Activated naive CD4-positive, alpha-beta T cell treated with anti-CD3 and anti-CD28 coated beads, Interleukin-2, amount 50 U/mL, for 16 hours (primary cell): ENCODE data around the gene IMPDH2.
"Not testable (repeated sequence)": the region's sequence is repeated elsewhere in the genome, so short reads cannot be mapped to it uniquely, and the experiment has no call there.

Source experiments
- DNase-seq: peaks from one replicate; pipeline ENCODE4 v3.0.0-alpha.2; 2020

The IMPDH2 gene

DNA sequence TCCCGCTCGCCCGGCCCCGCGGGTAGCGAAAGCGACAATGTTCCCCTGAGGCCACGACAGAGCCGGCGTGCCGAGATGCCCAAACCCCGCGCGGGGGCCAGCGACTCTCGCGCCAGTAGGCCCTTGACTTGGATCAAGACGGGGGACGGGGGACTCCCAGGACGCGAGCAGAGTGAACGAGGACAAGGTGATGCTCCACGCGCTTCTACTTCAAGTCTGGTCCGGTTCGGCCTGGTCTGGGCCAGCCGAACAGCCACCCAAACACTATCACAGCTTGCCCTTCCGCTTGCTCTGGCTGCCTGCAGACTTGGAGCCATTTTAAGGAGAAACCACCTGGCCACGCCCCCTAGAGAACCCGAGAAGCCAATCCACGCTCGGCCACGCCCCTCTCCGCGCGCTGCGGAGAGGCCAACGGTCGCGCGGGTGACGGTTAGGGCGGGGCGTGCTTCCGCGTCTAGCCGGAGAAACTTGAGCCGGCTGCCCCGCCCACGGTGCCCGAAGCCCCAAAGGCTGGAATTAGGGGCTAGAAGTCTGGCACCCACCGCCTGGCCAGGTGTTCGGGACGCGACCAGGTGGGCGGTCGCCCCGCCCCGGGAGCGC, 7.9 kb downstream of the IMPDH2 start:
- peak; percentile 99 for DNase-seq

DNA sequence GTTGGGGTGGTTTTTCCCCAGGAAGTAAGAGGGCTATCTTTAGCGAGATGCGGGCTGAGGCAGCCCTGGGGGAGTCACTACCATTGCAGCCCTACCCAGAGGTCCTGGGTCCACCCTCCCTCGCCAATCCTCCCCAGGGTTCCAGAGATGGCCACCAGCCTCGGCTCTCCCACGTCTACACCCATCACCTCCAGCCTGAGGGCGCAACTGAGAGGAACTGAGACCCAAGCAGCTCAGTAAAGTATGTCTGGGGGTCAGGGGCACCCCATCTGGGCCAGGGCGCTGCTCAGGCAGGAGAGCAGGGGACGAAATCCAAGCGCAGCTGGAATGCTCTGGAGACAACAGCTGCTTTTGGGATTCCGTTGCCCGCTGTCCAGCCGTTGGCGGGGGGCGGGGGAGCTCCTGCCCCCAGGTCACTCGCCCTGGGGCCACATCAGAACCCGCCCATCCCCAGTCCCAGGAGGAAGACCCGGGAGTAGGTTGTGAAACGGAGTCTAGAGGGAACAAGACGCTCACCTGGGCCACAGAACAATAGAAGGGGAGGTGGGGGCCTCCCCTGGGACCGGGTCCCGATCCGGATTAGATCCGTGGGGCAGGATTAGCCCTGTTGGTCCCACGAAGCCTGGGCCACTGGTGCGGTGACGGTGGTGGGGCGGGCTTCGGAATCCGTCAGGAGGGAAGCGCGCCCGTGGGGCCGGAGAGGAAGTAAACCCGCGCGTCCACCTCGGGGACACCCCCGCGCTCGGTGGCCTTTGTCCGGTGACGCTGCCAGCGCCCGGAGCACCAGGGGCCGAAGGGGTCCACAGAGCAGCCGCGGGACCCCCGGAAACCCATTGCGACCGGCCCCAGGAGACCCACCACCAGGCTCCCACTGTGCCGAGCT, 8.6 kb downstream of the IMPDH2 start:
- no peak for DNase-seq

DNA sequence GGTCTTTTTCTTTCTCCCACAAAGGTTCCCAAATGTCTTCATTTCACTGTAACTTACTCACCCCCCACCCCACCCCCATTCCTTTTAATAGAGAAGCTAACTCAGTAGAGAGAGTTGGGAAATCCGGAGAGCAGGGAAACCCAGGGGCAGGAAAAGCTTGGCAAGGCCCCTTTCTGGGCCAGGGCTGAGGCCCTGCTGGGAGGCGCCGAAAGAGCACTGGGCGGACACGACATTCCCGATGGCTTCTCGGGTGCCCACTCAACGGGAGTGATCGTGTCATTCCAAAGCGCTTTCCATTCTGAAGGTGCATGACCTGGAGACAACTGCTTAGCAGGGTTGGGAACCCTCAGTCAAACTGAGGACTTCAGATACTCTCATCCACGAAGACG, 9.3 kb downstream of the IMPDH2 start:
- no peak for DNase-seq

DNA sequence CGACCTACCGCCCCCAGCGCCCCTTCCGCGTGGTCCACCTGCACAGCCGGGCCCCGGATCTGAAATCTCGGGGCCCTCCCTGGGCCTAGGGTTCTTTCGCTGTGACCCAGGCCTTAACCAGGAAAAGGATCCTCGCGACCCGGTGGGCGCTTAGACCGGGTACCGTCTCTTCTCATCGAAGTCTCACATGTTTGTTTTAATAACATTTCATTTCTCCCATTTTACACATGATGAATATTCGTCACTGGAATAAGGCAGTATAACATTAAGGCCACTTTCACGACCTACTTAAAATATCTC, 10.5 kb downstream of the IMPDH2 start:
- DNase-seq: no peak

DNA sequence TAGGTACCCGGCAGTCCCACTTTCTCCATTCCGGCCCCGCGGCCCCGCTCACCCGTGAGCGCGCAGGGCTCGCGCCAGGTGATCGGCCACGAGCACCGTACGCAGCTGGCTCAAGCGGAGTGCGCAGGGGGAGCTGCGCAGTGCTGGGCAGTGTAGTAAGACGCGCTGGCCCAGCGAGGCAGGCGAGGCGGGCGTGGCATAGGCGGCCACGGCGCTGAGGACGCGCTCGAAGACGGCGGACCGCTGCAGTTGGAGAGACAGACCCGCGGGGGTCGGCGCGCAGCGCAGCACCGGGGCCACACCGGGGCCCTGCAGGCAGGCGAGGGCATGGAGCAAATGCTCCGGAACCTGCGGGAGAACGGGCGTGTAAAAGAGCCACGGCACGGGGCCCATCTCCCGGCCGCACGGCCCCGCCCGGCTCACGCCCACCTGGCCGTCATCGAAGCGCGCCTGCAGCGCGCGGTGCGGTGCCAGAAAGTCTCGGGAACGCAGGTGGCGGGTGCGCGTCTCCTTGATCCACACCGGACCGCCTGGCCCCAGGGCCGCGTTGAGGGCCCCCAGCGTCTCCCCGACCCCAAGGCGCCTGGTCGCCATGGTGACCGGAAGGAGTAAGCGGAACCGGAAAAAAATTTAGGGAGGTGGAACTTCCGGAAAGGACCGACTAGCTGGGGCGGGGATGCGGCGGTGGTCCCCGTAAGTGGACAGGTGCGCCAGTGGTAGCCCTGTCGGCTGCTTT, 11.1 kb downstream of the IMPDH2 start, which contains the start of gene DALRD3:
TSS of gene DALRD3 (minus strand) at position 610 of the 736 bp plus-strand sequence. CDS start at position 594, 16 bp downstream.
- DNase-seq: peak; percentile 64

DNA sequence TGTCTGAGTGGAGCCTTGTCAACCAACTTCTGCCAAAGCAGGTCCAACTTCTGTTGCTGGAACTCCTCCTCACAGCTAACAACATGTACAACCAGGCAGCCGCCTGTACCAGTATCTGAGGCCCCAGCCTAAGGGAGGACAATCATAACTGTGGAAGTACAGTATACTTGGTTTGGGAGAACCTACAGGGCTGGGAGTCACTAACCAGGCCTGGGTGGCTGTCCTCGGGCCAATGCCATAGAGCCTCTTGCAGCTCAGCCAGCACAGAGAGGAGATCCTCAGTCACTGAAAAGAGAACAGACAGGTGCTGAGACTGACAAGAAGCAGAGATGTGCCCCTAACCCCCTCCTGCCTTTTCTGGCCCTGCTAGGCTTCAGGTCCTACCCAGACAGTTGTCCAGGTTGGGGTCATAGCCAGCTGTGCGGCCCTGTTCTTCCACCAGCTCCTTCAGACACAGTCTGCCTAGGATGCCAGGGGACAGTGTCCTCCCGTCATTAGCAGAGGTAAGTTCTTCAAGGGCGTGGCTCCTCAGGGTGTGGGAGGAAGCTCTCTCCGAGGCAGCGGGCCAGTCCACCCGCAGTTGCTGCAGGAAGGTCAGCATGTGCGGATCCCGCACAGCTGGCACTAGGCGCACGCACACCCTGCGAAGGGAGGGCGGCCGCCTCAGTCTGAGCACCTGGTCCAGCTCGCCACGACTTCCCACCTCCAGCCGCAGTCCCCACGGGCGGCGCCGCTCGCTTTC, 11.8 kb downstream of the IMPDH2 start:
- DNase-seq: no peak

DNA sequence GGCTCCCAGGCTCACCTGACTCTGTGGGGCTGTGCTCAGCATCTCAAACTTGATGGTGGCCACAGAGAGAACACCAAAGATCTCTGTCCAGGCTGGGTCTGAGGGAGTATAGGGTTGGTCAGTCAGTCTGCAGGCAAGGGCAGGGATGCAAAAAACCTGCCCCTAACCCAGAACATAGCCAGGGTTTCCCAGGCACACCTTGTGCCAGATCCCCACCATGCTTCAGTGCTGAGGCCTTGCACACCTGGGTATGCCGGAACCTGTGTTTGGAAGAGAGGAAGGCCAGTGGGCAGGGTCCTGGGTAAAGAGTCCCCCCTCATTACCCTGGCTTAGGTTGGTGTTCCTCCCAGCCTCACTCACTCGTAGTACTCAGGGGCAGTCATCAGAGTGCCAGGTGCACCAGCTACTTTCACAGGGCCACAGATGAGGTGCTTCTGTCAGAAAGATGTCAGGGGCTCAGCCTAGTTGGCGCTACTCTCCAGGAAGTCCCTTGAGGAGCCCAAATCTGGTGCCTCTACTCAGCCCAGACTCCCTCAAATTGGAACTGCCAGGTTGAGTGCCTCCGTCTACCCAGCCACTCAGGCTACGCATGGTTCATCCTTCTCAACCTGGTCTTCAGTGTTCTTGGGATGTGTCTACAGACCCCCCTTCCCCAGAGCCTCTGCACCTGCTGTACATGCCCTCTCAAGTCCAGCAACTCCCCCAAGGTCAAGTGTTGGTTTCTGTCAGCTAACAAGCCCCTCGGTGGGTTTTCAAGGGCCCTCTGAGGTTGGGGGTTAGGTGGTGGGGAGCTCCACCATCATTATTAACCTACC, 12.6 kb downstream of the IMPDH2 start:
- DNase-seq: no peak

DNA sequence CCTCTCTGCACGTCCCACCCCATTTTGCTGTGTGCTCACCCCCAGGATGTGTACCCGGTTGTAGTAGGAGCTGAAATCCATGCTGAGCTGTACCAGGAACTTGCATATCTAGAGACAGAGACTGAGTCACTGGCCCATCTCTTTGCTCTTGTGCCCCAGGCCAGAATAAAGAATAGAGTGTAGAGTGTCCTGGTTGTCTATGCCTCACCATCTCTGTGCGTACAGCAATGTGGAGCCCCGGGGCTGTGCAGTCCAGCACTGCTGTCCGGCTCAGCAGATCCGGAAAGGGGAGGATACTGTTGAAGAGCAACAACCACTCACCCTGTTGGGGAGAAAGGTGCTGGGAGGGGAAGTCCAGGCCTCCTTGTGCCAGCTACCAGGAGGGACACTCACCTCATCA, 13.4 kb downstream of the IMPDH2 start:
- no peak for DNase-seq

DNA sequence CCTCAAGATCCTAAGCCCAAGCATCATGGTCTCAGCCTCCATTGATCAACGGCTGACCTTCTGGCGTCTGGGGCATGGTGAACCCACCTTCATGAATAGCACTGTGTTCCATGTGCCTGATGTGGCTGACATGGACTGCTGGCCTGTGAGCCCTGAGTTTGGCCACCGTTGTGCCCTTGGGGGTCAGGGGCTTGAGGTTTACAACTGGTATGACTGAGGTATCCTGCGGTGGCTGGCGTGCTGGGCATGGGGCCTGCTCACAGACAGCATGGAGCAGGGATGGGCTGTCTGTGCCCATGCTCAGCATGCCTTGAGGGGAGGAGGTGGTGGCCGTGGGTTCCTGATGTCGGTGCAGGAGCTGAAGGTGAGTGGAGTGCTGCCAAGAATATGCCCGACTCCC, 14.1 kb downstream of the IMPDH2 start:
- no peak for DNase-seq

DNA sequence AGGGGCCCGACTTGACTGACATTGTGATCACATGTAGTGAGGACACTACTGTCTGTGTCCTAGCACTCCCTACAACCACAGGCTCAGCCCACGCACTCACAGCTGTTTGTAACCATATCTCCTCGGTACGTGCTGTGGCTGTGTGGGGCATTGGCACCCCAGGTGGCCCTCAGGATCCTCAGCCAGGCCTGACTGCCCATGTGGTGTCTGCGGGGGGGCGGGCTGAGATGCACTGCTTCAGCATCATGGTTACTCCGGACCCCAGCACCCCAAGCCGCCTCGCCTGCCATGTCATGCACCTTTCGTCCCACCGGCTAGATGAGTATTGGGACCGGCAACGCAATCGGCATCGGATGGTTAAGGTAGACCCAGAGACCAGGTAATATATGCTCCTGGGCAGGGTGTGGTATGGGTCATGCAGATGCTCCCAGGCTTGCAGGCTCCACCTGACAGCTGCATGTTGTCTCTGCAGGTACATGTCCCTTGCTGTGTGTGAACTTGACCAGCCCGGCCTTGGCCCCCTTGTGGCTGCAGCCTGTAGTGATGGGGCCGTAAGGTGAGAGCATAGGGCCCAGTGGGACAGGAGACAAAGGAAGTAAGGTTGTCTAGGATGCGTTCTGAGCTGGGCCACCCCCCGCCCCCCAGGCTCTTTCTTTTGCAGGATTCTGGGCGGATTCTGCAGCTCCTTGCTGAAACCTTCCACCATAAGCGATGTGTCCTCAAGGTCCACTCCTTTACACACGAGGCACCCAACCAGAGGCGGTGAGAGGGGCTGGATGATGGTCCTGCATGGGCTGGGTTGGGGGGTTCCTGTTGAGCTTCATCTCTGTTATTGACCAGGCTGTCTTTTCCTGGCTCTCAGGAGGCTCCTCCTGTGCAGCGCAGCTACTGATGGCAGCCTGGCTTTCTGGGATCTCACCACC, 15.2 kb downstream of the IMPDH2 start:
- DNase-seq: peak; percentile 54

DNA sequence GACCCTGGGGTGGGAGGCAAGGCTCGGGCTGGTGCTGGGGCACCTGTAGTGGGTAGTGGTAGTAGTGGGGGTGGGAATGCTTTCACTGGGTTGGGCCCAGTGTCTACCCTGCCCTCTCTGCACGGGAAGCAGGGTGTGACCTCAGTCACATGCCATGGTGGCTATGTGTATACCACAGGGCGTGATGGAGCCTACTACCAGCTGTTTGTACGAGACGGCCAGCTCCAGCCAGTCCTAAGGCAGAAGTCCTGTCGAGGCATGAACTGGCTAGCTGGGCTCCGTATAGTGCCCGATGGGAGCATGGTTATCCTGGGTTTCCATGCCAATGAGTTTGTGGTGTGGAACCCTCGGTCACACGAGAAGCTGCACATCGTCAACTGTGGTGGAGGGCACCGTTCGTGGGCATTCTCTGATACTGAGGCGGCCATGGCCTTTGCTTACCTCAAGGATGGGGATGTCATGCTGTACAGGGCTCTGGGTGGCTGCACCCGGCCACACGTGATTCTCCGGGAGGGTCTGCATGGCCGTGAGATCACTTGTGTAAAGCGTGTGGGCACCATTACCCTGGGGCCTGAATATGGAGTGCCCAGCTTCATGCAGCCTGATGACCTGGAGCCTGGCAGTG, 16.0 kb downstream of the IMPDH2 start:
- DNase-seq: no peak

DNA sequence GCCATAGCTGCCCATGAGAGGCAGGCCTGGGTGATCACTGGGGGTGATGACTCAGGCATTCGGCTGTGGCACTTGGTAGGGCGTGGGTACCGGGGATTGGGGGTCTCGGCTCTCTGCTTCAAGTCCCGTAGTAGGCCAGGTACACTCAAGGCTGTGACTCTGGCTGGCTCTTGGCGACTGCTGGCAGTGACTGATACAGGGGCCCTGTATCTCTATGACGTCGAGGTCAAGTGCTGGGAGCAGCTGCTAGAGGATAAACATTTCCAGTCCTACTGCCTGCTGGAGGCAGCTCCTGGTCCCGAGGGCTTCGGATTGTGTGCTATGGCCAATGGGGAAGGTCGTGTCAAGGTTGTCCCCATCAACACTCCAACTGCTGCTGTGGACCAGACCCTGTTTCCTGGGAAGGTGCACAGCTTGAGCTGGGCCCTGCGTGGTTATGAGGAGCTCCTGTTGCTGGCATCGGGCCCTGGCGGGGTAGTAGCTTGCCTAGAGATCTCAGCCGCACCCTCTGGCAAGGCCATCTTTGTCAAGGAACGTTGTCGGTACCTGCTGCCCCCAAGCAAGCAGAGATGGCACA, 16.7 kb downstream of the IMPDH2 start:
- DNase-seq: peak; percentile 8

DNA sequence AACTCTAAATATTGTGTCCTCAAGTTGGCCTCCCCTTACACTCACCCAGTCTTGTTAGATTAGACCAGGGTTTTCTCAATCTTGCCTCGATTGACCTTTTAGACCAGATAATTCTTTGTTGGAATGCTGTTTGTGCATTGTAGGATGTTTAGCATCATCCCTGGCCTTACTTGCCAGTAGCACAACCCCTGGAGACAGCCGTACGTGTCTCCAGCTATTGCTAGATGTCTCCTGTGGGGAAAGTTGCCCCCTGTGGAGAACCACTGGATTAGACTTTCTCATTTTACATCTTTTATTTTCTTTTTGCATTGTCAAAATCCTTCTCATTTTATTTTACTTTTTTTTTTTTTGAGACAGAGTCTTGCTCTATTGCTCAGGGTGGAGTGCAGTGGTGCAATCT, 19.8 kb downstream of the IMPDH2 start:
- no peak for DNase-seq

DNA sequence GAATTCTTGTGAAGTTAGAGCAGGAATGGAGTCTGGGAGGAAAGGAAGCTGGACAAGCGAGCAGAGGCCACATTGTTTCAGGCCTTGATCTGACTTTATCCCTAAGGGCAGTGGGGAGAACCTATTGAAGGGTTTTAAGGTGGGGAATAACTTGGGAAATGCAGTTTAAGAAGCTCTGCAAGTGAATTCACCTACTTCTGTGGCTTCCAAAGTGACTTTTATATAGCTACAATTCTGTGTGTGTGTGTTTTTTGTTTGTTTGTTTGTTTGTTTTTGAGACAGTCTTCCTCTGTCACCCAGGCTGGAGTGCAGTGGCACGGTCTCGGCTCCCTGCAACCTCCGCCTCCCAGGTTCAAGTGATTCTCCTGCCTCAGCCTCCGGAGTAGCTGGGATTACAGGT, 20.6 kb downstream of the IMPDH2 start:
- DNase-seq: not testable (repeated sequence)

DNA sequence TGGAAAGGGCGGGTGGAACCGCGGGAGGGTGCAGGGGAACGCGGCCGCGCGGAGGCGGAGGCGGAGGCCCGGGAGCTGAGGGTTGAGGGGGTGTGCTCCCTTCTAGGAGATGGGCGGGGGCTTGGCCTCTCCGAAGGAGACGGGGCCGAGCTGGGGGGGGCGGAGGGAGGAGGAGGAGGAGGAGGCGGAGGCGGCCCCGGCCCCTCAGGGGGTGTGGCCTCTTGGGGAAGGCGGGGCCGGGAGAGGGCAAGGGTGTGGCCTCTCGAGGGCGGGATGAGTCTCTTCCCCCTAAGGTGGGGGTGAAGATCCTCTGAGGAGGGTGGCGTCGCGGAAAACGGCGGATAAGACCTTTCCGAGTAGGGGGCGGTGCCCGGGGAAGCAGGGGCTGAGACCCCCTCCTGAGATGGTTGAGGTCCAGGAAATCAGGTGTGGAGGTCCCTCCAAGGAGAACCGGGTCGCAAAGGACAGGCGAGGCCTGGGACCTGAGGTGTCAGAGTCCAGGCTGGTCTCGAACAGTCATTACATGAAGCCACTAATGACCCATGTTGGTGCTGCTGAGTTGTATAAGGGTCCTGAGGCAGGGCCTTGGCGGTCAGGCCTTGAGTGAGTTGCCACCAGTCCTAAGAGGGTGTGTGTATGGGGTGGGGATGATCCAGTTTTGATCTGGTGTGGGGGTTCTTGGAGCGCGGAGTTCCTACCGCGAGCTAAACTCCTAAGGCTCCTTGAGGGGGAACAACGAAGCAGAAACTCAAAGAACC, 21.2 kb downstream of the IMPDH2 start:
- peak; percentile 84 for DNase-seq

DNA sequence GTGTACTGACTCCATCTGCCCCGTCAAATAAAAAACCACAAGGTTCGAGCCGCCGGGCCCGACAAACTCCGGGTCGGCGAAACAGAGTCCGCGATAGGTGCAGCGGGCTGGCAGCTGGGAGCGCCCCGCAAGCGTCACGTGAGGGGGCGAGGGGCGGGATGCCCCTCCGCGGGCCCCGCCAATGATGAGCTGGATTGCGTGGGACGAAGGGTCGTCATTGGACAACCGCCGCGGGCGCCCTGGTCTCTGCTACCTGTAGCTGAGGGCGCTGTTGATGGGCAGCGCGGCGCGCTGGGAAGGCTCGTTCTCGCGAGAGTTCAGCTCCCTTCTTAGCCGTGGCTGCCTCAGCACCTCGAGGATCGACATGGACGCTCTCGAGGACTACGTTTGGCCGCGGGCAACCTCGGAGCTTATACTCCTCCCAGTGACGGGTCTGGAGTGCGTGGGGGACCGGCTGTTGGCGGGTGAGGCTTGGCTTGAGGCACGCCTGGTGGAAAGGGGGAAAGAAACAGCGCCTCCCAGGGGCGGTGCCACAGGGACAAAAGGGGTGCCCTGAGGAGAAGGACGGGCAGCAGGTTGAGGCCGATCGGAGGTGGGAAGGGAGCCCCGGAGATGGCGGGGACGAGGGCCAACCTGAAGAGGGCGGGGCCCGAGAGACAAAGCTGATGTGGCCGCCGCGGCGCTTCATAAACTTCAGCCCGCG, 22.0 kb downstream of the IMPDH2 start, which contains the start of gene WDR6:
TSS of gene WDR6 (plus strand) at position 324 of the 703 bp plus-strand sequence. CDS start at position 365, 41 bp downstream.
- DNase-seq: peak; percentile 98

DNA sequence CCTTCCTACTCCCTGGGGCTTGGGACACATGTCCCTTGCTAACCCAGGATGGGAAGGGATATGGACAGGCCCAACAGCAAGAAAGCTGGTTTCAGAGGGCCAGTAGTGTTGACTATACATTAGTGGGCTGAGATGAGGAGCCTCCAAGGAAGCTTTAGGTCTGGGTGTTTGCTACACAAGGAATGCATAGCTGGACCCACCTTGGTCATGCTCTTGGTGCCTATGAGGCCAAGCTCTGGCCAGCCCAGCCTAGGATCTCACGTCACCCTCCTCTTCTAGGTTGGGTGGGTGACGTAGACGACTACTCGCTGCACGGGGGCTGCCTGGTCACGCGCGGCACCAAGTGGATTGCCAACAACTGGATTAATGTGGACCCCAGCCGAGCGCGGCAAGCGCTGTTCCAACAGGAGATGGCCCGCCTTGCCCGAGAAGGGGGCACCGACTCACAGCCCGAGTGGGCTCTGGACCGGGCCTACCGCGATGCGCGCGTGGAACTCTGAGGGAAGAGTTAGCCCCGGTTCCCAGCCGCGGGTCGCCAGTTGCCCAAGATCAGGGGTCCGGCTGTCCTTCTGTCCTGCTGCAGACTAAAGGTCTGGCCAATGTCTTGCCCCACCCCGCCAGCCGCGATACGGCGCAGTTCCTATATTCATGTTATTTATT, 22.7 kb downstream of the IMPDH2 start:
- no peak for DNase-seq

DNA sequence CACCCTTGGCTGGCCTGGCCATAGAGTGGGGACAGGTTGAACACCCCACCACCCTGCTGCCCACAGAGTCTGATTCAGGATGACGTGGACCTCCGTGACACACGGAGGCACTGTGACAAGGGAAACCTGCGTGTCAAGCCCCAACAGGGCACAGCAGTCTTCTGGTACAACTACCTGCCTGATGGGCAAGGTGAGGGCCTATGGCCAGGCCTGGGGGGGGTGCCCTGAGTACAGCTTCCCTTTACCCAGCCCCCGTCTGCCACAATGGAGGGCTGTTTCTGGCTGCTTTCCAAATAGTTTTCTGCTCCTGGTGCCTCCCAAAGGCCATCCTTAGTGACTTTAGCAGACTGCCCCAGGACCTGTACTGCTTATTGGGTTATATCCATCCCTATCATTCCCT, 23.2 kb downstream of the IMPDH2 start:
- DNase-seq: no peak
